ENCODE measurements around the gene RUNX3.

- TF ChIP-seq CTCF (optimal IDR thresholded peaks at IDR 0.05 in 1 of 3, IDR thresholded peaks at IDR 0.05 in 1 of 3, conservative IDR thresholded peaks at IDR 0.05 in 1 of 3; ENCODE audit: extremely low read depth in 1 of 3, insufficient read depth in 2 of 3, low read length in 3 of 3), result no peak
- TF ChIP-seq EZH2 (IDR thresholded peaks at IDR 0.05; ENCODE audit: low read length), result no peak
Measured at GRCh38 chr1:24915816-24916602, 14.1 kb downstream of the RUNX3 start.

All from keratinocyte (primary cell).